HL-60 (cell line): Measurements from ENCODE around the gene MAN2A1.

Experiments
- DNase-seq, 2 experiments: peaks; one replicate each; pipeline ENCODE4 v3.0.0-alpha.2; 2010 to 2020; ENCODE audit warnings: low read depth in 1 of 2, low spot score in 1 of 2
- H3K27ac ChIP-seq: fragments of 250-450 bp; sonication (Bioruptor Pico); replicated peaks from 2 replicates; pipeline ENCODE4 v1.5.1; 2020; ENCODE audit warnings: mild to moderate bottlenecking, moderate library complexity
- H3K27me3 ChIP-seq: fragments of 250-450 bp; sonication (Bioruptor Pico); 2 replicates; pipeline ENCODE4 v1.5.1; 2021; ENCODE audit warnings: mild to moderate bottlenecking, moderate library complexity; ENCODE audit not compliant: insufficient read depth, poor library complexity, severe bottlenecking
- H3K4me3 ChIP-seq: replicated peaks from 2 replicates; pipeline ENCODE4 v1.5.1; 2011; ENCODE audit warnings: mild to moderate bottlenecking, control low read depth, low read length; ENCODE audit not compliant: insufficient read depth
- GABPA ChIP-seq: IDR thresholded peaks from 2 replicates; pipeline ENCODE4 v1.6.1; 2012; ENCODE audit warnings: low read depth
- POLR2AphosphoS5 ChIP-seq: IDR thresholded peaks from 2 replicates; pipeline ENCODE4 v1.6.1; 2012; ENCODE audit warnings: low read depth
- SPI1 ChIP-seq: IDR thresholded peaks from 2 replicates; pipeline ENCODE4 v1.6.1; 2012; ENCODE audit warnings: low read depth, mild to moderate bottlenecking, borderline replicate concordance
- TF ChIP-seq, protein P1 (sequence below): IDR thresholded peaks from 2 replicates; pipeline ENCODE4 v1.6.1; 2012; ENCODE audit warnings: low read depth; ENCODE audit not compliant: insufficient replicate concordance
- TF ChIP-seq, protein P2 (sequence below): IDR thresholded peaks from one replicate; pipeline ENCODE4 v1.5.1; 2011; ENCODE audit warnings: low read length, control low read depth, inconsistent platforms; ENCODE audit not compliant: insufficient read depth

The MAN2A1 gene

DNA sequence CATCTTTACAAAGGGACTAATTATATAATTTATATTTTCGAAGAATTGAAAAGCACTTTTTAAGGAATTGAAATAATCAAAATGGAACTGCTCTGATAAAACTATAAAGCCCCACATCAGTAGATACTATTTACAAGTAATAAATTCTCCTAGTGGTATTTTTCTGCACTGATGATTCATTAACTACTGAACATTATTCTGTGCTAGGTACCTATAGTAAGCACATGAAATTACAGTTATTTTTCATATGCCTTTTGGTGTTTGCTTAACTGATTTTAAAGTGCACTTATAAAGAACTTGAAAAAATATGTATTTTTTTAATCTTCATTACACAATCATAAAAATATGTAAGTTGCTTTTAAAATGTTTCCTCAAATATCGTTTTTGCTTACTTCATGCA, 123.0 kb downstream of the MAN2A1 start:
- H3K27ac ChIP-seq = no peak overlapping the region
- no peak for DNase-seq
- TF ChIP-seq SPI1 = no peak
- no peak overlapping the region for H3K4me3 ChIP-seq
- H3K27me3 ChIP-seq = no peaks in the 10 kb centered on the region

DNA sequence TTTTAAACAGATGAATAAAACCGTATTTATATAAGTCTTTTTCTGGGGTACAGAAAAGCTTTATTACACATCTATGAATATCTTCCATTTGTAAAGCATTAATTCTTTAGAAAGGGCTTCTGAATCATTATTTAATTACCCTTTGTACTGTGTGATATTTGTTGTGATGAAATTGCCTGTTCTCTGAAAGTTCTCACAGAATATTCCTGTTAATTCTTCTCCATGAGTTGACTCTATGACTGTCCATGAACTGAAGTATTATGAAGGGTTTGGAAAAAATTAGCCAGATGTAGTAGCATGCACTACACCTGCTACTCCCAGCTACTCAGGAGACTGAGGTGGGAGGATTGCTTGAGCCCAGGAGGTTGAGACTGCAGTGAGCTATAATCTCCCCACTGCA, 127.0 kb downstream of the MAN2A1 start:
- Histone ChIP-seq H3K4me3 (no peak overlapping the region), H3K27ac (no peak overlapping the region), H3K27me3 (no peaks in the 10 kb centered on the region)
- TF ChIP-seq, protein P1, sequence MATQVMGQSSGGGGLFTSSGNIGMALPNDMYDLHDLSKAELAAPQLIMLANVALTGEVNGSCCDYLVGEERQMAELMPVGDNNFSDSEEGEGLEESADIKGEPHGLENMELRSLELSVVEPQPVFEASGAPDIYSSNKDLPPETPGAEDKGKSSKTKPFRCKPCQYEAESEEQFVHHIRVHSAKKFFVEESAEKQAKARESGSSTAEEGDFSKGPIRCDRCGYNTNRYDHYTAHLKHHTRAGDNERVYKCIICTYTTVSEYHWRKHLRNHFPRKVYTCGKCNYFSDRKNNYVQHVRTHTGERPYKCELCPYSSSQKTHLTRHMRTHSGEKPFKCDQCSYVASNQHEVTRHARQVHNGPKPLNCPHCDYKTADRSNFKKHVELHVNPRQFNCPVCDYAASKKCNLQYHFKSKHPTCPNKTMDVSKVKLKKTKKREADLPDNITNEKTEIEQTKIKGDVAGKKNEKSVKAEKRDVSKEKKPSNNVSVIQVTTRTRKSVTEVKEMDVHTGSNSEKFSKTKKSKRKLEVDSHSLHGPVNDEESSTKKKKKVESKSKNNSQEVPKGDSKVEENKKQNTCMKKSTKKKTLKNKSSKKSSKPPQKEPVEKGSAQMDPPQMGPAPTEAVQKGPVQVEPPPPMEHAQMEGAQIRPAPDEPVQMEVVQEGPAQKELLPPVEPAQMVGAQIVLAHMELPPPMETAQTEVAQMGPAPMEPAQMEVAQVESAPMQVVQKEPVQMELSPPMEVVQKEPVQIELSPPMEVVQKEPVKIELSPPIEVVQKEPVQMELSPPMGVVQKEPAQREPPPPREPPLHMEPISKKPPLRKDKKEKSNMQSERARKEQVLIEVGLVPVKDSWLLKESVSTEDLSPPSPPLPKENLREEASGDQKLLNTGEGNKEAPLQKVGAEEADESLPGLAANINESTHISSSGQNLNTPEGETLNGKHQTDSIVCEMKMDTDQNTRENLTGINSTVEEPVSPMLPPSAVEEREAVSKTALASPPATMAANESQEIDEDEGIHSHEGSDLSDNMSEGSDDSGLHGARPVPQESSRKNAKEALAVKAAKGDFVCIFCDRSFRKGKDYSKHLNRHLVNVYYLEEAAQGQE = no peak
- no peak for TF ChIP-seq GABPA
- no peak for DNase-seq

DNA sequence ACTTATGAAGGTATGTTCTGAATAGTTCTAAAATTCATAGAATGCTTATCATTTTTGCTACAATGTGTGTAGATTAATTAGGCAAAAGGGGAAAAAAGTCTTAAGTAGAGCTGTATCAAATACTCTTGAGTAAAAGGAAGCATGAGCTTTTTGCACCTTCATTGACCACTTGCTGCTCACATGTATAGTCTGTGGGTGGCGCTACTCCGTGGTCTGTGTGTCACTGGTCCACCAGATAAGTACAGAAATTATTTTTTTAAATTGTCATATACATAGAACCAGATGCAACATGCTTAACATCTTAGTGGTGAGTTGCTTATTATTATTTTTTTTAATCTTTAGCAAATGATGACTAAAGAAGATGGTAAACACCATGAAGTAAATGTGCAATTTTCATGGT, 130.2 kb downstream of the MAN2A1 start:
- no peak overlapping the region for H3K27ac ChIP-seq
- no peak overlapping the region for H3K4me3 ChIP-seq
- TF ChIP-seq, protein P2, sequence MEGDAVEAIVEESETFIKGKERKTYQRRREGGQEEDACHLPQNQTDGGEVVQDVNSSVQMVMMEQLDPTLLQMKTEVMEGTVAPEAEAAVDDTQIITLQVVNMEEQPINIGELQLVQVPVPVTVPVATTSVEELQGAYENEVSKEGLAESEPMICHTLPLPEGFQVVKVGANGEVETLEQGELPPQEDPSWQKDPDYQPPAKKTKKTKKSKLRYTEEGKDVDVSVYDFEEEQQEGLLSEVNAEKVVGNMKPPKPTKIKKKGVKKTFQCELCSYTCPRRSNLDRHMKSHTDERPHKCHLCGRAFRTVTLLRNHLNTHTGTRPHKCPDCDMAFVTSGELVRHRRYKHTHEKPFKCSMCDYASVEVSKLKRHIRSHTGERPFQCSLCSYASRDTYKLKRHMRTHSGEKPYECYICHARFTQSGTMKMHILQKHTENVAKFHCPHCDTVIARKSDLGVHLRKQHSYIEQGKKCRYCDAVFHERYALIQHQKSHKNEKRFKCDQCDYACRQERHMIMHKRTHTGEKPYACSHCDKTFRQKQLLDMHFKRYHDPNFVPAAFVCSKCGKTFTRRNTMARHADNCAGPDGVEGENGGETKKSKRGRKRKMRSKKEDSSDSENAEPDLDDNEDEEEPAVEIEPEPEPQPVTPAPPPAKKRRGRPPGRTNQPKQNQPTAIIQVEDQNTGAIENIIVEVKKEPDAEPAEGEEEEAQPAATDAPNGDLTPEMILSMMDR = no peak
- TF ChIP-seq GABPA (no peak), SPI1 (no peak), POLR2AphosphoS5 (no peak)
- TF ChIP-seq, protein P1 = no peak
- DNase-seq = no peak
- H3K27me3 ChIP-seq = no peaks in the 10 kb centered on the region

DNA sequence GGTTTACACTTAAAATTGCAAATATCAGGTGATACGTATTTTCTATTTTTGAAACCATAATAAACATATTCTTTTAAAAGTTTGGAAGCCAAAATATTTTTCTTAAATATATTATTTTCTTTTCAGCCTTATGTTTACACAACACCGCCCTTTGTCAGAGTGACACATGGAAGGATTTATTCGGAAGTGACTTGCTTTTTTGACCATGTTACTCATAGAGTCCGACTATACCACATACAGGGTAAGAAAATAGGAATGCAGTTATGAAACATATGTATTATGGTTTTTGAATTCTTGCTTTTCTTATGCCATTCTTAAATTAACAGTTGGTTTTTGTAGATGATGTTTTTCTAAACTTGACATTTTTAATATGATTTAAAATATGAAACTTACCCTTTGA, 133.9 kb downstream of the MAN2A1 start:
- no peak overlapping the region for H3K4me3 ChIP-seq
- H3K27ac ChIP-seq = no peak overlapping the region
- DNase-seq = no peak
- TF ChIP-seq SPI1 = no peak
- TF ChIP-seq, protein P1 = no peak
- TF ChIP-seq POLR2AphosphoS5 = no peak
- TF ChIP-seq, protein P2 = no peak
- no peak for TF ChIP-seq GABPA
- H3K27me3 ChIP-seq = no peaks in the 10 kb centered on the region
